AG04450 (cell line): ENCODE data around the gene BMAL2. TPM values are rescaled to one million over a fixed set of nuclear protein-coding genes. Genes with fewer than 3 reads are reported as not detected.

Experiments used
- CTCF ChIA-PET: fragments of 300-600, 350-600 bp; formaldehyde crosslinking; extraction: SDS; loops from one replicate; lab custom pipeline; 2022; ENCODE audit warnings: antibody characterized with exemption, inconsistent platforms; lab: Charles Lee
- POLR2A ChIA-PET: fragments of 350-600 bp; formaldehyde crosslinking; extraction: SDS; loops from one replicate; lab custom pipeline; 2021; ENCODE audit warnings: antibody characterized with exemption, inconsistent platforms; lab: Yijun Ruan, JAX
- DNase-seq: peaks from one replicate; pipeline ENCODE4 v3.0.0-alpha.2; 2011; ENCODE audit warnings: low read depth, low spot score
- H3K27ac ChIP-seq: one replicate; pipeline ENCODE4 v1.5.1; 2012; ENCODE audit warnings: low read depth, low read length, control low read depth
- H3K27me3 ChIP-seq: one replicate; pipeline ENCODE4 v1.6.0; 2012; ENCODE audit warnings: low read length; ENCODE audit not compliant: control insufficient read depth, insufficient read depth
- H3K4me3 ChIP-seq: 2 replicates; pipeline ENCODE4 v1.5.1; 2011; ENCODE audit warnings: mild to moderate bottlenecking, low read depth, low read length, control low read depth
- H3K9me3 ChIP-seq: 2 replicates; pipeline ENCODE4 v1.5.1; 2012; ENCODE audit warnings: low read length; ENCODE audit not compliant: control insufficient read depth, insufficient read depth
- polyA plus RNA-seq: library from polyadenylated mRNA; depleted of rRNA; stranded (reverse); fragments of >200 nt; gene quantifications from 2 replicates; pipeline ENCODE4 v1.2.3, GENCODE V29; 2011
- TF ChIP-seq, protein P1 (sequence below): IDR thresholded peaks from 2 replicates; pipeline ENCODE4 v1.5.1; 2011; ENCODE audit warnings: low read depth, low read length, control low read depth, inconsistent platforms

The BMAL2 gene
- polyA plus RNA-seq, 1 experiment, result 28.8 TPM

GRCh38 chr12:27289414-27289813 is 43.2 kb upstream of the BMAL2 start:
- ChIA-PET POLR2A (no interaction called here), CTCF (interaction anchor here (1.8 kb wide), 1 partner anchor 273 kb away, joined by 7 read pairs; no protein-coding TSS in a partner anchor)
- Histone ChIP-seq H3K9me3 (no peaks in the 10 kb centered on the region), H3K27me3 (no peaks in the 10 kb centered on the region), H3K27ac (no peak overlapping the region), H3K4me3 (no peak overlapping the region)
- TF ChIP-seq, protein P1, sequence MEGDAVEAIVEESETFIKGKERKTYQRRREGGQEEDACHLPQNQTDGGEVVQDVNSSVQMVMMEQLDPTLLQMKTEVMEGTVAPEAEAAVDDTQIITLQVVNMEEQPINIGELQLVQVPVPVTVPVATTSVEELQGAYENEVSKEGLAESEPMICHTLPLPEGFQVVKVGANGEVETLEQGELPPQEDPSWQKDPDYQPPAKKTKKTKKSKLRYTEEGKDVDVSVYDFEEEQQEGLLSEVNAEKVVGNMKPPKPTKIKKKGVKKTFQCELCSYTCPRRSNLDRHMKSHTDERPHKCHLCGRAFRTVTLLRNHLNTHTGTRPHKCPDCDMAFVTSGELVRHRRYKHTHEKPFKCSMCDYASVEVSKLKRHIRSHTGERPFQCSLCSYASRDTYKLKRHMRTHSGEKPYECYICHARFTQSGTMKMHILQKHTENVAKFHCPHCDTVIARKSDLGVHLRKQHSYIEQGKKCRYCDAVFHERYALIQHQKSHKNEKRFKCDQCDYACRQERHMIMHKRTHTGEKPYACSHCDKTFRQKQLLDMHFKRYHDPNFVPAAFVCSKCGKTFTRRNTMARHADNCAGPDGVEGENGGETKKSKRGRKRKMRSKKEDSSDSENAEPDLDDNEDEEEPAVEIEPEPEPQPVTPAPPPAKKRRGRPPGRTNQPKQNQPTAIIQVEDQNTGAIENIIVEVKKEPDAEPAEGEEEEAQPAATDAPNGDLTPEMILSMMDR, result no peak
- no peak for DNase-seq

DNA sequence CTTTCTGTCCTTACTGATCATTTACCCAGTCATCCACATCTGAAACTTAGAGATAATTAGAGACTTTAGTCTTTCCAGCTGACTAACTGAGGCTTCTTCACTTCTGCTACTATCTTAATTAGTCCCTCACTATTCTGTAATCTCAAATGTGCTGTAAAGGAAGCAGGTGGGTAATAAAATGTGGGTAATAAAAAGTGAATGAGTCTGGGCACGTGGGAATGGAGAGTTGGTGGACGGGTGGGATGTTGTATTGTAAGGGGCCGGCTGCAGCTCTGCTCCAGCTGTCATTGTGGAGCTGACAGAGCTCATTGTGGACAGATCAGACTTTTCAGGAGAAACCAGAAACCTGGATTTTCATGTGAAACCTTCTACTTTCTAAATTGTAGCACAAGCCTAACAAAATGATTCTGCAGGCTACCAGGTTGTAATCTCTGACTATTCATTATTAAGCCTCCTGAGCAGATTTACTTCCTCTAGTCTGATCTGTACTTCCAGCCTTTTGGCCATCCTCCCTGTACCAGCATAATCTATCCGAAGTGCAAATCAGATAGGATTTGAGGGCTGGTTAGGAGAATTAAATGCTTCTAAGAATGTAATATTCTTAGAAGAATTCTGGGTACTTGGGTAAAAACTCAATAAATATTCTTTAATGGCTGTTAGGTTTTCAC is 42.0 kb upstream of the BMAL2 start:
- no peaks in the 10 kb centered on the region for H3K9me3 ChIP-seq
- ChIA-PET POLR2A (interaction anchor here (0.6 kb wide), 1 partner anchor 30 kb away, joined by 4 read pairs; no protein-coding TSS in a partner anchor), CTCF (interaction anchor here (1.8 kb wide), 1 partner anchor 274 kb away, joined by 7 read pairs; no protein-coding TSS in a partner anchor)
- TF ChIP-seq, protein P1, result no peak
- no peak overlapping the region for H3K4me3 ChIP-seq
- no peak overlapping the region for H3K27ac ChIP-seq
- H3K27me3 ChIP-seq, result no peaks in the 10 kb centered on the region
- no peak for DNase-seq

- no peak overlapping the region for H3K27ac ChIP-seq
These were observed 40.8 kb upstream of the BMAL2 start for GRCh38 chr12:27291862-27292261.

DNA sequence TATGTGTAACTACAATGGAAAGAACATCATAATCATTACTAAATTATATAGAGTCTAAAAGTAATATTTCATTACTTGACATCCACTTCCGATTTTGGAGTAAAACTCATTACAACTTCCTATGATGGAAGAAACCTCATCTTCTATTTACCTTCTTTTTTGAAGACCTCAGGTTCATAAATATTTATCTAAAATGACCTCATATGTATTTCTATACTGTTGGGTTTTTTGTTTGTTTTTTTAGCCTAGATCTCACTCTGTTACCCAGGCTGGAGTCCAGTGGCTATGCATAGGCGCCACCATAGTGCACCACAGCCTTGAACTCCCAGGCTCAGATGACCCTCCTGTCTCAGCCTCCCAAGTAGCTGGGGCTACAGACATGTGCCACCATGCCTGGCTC is 39.9 kb upstream of the BMAL2 start:
- no peak overlapping the region for H3K4me3 ChIP-seq
- ChIA-PET CTCF (no interaction called here), POLR2A (interaction anchor here (0.6 kb wide), 1 partner anchor 11 kb away, joined by 7 read pairs; no protein-coding TSS in a partner anchor)
- no peaks in the 10 kb centered on the region for H3K27me3 ChIP-seq
- no peak overlapping the region for H3K27ac ChIP-seq
- TF ChIP-seq, protein P1, result no peak
- no peak for DNase-seq
- no peaks in the 10 kb centered on the region for H3K9me3 ChIP-seq

More at GRCh38 chr12:27291862-27292261, 40.8 kb upstream of the BMAL2 start:
- TF ChIP-seq, protein P1, result no peak
- no peaks in the 10 kb centered on the region for H3K9me3 ChIP-seq
- no peaks in the 10 kb centered on the region for H3K27me3 ChIP-seq
- DNase-seq, result no peak
- ChIA-PET CTCF (no interaction called here), POLR2A (interaction anchor here (0.6 kb wide), 1 partner anchor 12 kb away, joined by 7 read pairs; no protein-coding TSS in a partner anchor)
- no peak overlapping the region for H3K4me3 ChIP-seq

DNA sequence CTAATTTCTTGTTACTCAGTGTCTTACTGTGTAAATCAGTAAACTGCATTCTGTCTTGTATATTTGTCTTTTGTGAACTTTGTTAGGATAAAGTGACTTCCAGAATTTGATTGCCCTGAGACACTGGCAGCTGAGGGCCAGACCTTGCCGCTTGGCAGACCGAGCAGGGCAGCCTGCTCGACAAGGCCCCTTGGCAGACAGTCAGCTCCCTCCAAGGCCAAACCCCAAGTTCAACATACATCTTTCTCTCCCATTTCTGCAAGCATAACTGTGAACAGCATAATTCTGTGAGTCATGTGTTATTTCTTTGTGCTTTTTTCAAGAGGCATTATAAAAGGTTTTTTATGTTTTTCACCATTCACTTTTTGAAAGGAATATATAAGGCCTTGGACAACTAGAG is 39.2 kb upstream of the BMAL2 start:
- H3K9me3 ChIP-seq, result no peaks in the 10 kb centered on the region
- TF ChIP-seq, protein P1, result no peak
- ChIA-PET POLR2A (no interaction called here), CTCF (no interaction called here)
- no peaks in the 10 kb centered on the region for H3K27me3 ChIP-seq
- no peak for DNase-seq
- H3K27ac ChIP-seq, result no peak overlapping the region
- H3K4me3 ChIP-seq, result no peak overlapping the region
